Measurements from ENCODE around the gene QRFP. TPM values are rescaled to one million over a fixed set of nuclear protein-coding genes. Genes with fewer than 3 reads are reported as not detected.

Gene QRFP, protein sequence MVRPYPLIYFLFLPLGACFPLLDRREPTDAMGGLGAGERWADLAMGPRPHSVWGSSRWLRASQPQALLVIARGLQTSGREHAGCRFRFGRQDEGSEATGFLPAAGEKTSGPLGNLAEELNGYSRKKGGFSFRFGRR
- total RNA-seq = not detected

DNA sequence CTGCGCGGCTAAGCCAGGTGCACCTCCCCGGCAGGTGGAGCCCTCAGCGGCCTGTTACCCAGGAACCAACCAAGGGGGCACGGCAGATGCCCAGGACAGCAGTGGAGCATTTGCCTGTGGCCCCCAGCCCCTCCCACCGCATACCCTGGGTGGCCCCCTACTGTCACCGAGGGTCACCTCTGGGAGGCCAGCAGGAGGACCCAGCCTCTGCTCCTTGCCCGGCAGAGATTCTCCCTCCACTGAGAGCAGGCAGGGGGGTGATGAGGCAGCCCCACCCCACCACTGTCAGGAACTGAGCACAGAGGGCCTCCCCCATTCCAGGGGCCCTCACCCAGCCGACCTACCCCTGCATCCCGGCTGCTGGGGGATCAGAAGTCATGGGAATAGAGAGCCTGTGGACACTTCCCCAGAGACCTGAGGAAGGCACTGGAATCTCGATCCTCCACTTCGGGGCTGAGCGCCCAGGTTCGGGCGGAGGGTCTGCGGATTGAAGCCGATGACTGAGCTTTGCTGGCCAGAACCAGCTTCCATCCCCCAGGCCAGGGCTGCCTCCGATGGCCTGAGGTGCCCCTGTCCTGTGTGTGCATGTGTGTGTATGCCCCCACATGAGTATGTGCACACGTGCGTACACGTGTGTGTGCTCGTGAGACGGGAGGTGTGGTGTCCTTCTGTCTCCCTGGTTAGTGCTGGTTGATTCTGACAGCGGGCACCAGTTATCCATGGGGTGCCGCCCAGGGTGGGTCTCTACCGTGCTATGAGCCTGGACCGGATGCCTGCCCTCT, at the start of gene QRFP:
Gene QRFP (minus strand): TSS at position 580 of the 782 bp plus-strand sequence. CDS start 2,974 bp downstream, outside the sequence.
- intact Hi-C loops (cut with DNase I) = no loop called here
- H3K27ac ChIP-seq = no peak within 1 kb of the TSS

DNA sequence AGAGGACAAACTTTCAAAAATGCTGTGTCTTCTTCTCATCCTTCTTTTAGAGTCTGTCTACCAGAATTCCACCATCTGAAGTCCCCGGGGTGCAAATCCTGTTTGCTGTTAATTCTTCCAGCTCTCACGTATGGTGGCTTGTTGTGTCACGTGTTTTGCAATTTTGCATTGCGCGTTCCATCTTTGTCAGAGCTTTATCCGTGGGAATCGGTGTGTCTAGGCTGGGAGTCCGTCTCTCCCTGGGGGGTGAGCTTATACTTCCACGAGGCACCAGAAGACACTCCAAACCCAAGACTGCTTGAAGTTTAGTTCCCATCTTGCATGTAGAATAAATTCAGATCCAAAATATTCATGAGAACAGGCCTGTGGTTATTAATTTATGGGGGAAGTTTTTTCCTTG, 48.6 kb upstream of the QRFP start:
- Histone ChIP-seq H3K27ac (no peak overlapping the region), H3K36me3 (no peaks in the 10 kb centered on the region), H3K27me3 (peaks cover 11% of the 10 kb centered on the region), H3K4me1 (peaks cover 0 to 7% of the 10 kb centered on the region in 2 donors), H3K9me3 (no peaks in the 10 kb centered on the region), H3K4me3 (no peak overlapping the region)
- intact Hi-C loops (cut with DNase I) = no loop called here
- DNase-seq (ENCODE audit: low spot score in 2 of 2) = no peak
- TF ChIP-seq, protein P1, sequence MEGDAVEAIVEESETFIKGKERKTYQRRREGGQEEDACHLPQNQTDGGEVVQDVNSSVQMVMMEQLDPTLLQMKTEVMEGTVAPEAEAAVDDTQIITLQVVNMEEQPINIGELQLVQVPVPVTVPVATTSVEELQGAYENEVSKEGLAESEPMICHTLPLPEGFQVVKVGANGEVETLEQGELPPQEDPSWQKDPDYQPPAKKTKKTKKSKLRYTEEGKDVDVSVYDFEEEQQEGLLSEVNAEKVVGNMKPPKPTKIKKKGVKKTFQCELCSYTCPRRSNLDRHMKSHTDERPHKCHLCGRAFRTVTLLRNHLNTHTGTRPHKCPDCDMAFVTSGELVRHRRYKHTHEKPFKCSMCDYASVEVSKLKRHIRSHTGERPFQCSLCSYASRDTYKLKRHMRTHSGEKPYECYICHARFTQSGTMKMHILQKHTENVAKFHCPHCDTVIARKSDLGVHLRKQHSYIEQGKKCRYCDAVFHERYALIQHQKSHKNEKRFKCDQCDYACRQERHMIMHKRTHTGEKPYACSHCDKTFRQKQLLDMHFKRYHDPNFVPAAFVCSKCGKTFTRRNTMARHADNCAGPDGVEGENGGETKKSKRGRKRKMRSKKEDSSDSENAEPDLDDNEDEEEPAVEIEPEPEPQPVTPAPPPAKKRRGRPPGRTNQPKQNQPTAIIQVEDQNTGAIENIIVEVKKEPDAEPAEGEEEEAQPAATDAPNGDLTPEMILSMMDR (IDR thresholded peaks at IDR 0.05) = no peak

More for the DNA sequence above, at the start of gene QRFP:
- TF ChIP-seq, protein P1 (IDR thresholded peaks at IDR 0.05) = no peak
- Histone ChIP-seq H3K36me3 (peaks cover 10 to 25% of the 10 kb centered on the region in 2 donors), H3K9me3 (no peaks in the 10 kb centered on the region), H3K4me3 (no peak within 1 kb of the TSS), H3K27me3 (no peaks in the 10 kb centered on the region), H3K4me1 (peaks cover 0 to 5% of the 10 kb centered on the region in 2 donors)
- DNase-seq (ENCODE audit: low spot score in 2 of 2) = no peak

DNA sequence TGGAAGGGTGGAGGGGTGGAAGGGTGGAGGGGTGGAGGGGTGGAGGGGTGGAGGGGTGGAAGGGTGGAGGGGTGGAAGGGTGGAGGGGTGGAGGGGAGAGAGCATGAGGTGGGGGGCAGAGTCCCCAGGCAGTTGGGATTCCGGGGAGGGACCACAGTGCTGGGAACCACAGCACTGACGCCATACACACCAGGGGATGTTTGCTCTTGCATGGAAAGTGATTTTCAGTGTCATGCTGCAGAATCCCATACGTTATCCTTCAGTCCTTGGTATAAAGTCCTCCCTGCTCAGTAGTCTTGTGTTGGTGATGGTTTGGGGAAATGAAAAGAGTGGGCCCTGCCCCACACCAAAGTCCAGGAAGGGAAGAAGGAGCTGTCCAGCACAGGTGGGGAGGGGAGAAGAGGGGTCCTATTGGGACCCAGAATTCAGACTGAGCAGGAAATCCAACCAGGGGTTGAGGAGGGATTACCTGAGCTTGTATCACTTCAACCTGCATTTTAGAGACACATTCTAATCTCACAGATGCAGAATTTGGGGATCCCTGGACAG, 48.0 kb upstream of the QRFP start:
- Histone ChIP-seq H3K9me3 (no peaks in the 10 kb centered on the region), H3K36me3 (no peaks in the 10 kb centered on the region), H3K4me3 (no peak overlapping the region), H3K4me1 (peaks cover 0 to 13% of the 10 kb centered on the region in 2 donors), H3K27me3 (peaks cover 17% of the 10 kb centered on the region), H3K27ac (no peak overlapping the region)
- no peak for DNase-seq (ENCODE audit: low spot score in 2 of 2)
- TF ChIP-seq, protein P1 (IDR thresholded peaks at IDR 0.05) = no peak
- intact Hi-C loops (cut with DNase I) = loop anchor here (5.0 kb wide), 1 partner anchor 172 kb away; no protein-coding TSS in a partner anchor

DNA sequence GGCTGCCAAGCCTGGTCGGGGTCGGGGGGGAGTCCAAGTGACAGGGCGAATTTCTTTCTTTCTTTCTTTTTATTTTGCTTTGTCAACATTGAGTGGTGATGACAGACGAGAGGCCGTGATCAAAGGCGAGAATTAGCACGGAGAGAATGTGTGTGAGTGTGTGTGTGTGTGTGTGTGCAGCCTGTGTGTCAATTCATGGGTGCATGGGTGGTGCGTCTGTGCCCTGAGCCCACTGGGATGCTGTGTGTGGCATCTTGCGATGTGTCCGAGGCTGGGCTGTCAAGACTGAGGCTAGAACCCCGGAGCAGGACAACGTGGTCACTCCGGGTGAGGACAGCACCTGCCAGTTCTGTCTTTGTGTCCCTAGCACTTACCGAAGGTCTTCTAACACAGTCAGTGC, 47.2 kb upstream of the QRFP start:
- Histone ChIP-seq H3K9me3 (no peaks in the 10 kb centered on the region), H3K4me1 (peaks cover 5 to 21% of the 10 kb centered on the region in 2 donors), H3K4me3 (no peak overlapping the region), H3K36me3 (no peaks in the 10 kb centered on the region), H3K27me3 (peaks cover 25% of the 10 kb centered on the region), H3K27ac (no peak overlapping the region)
- TF ChIP-seq, protein P1 (IDR thresholded peaks at IDR 0.05) = no peak
- DNase-seq (ENCODE audit: low spot score in 2 of 2) = no peak
- intact Hi-C loops (cut with DNase I) = loop anchor here (5.0 kb wide), 1 partner anchor 171 kb away; no protein-coding TSS in a partner anchor

DNA sequence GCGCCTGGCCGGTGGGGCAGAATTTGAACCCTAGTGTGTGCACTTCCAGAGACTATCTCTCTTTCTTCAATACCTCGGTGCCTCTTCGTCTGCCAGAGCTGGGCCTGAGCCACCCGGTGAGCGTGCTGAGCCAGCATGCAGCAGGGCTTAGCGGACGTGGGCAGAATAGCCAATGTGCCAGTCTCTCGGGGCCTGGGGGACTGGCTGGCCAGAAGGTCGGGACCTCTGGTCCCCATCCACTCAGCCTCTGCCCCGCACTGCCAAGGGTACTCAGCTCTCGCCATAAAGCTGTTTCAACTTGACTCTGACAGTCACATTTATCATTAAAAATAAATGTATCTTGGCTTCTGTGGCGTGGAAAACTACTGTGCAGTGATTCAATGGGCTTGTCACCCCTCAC, 46.6 kb upstream of the QRFP start:
- Histone ChIP-seq H3K36me3 (no peaks in the 10 kb centered on the region), H3K4me3 (no peak overlapping the region), H3K27ac (no peak overlapping the region), H3K4me1 (peaks cover 5 to 24% of the 10 kb centered on the region in 2 donors), H3K9me3 (no peaks in the 10 kb centered on the region), H3K27me3 (peaks cover 27% of the 10 kb centered on the region)
- no peak for DNase-seq (ENCODE audit: low spot score in 2 of 2)
- TF ChIP-seq, protein P1 (IDR thresholded peaks at IDR 0.05) = no peak
- intact Hi-C loops (cut with DNase I) = loop anchor here (5.0 kb wide), 1 partner anchor 171 kb away; no protein-coding TSS in a partner anchor

All from ascending aorta (tissue), 2 donors.